Measurements from ENCODE around the gene PHC2.

GRCh38 chr1:33387625-33388024 is 43.3 kb downstream of the PHC2 start:
- TF ChIP-seq TAF1 (IDR thresholded peaks at IDR 0.05; ENCODE audit: low read depth) (no peak), EP300 (conservative IDR thresholded peaks at IDR 0.05; ENCODE audit: poor library complexity, severe bottlenecking) (no peak), CTCF (IDR thresholded peaks at IDR 0.05; ENCODE audit: poor library complexity, severe bottlenecking) (no peak), EZH2 (IDR thresholded peaks at IDR 0.05; ENCODE audit: borderline replicate concordance, insufficient read depth, low read length, poor library complexity, severe bottlenecking) (no peak), POLR2AphosphoS5 (IDR thresholded peaks at IDR 0.05) (no peak)

Data from neural cell (in vitro differentiated cells).